PC-3 (cell line): ENCODE data around the gene KRT6A.

Source experiments
- EZH2 ChIP-seq: fragments of 300-600 bp; sonication (generic); IDR thresholded peaks from one replicate; pipeline ENCODE4 v1.6.1; 2017; ENCODE audit warnings: antibody characterized with exemption, mild to moderate bottlenecking, low read length; ENCODE audit not compliant: unreplicated experiment
- TF ChIP-seq, protein P1 (sequence below): fragments of 300-600 bp; sonication (generic); conservative IDR thresholded peaks from 2 replicates; pipeline ENCODE4 v1.5.1; 2017; ENCODE audit warnings: antibody characterized with exemption, low read depth, mild to moderate bottlenecking, low read length

DNA sequence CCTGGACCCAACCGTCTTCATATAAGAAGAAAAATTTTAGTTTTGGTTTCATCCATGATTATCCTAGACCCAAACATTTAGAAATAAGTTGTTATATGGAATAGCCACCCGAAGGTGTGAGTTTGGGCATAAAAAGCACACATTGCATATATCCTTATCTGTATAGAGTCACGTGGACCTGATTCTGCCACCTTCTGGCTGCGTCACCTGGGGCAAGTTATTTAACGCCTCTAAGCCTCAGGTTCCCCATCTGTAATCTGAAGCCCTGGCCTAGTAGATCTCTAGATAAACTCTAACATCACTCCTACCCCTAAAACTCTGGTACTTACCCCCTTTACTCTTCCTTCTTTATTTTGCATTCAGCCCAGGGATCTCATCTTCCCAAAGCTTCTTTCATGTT lies 41.4 kb upstream of the KRT6A start:
- TF ChIP-seq, protein P1, sequence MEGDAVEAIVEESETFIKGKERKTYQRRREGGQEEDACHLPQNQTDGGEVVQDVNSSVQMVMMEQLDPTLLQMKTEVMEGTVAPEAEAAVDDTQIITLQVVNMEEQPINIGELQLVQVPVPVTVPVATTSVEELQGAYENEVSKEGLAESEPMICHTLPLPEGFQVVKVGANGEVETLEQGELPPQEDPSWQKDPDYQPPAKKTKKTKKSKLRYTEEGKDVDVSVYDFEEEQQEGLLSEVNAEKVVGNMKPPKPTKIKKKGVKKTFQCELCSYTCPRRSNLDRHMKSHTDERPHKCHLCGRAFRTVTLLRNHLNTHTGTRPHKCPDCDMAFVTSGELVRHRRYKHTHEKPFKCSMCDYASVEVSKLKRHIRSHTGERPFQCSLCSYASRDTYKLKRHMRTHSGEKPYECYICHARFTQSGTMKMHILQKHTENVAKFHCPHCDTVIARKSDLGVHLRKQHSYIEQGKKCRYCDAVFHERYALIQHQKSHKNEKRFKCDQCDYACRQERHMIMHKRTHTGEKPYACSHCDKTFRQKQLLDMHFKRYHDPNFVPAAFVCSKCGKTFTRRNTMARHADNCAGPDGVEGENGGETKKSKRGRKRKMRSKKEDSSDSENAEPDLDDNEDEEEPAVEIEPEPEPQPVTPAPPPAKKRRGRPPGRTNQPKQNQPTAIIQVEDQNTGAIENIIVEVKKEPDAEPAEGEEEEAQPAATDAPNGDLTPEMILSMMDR = peak; percentile 46
- no peak for TF ChIP-seq EZH2
